Suppressor macrophage treated with lipopolysaccharide for 1 hour (primary cell): ENCODE data around the gene LAMP1.
"Not testable (repeated sequence)": the region's sequence is repeated elsewhere in the genome, so short reads cannot be mapped to it uniquely, and the experiment has no call there.

Experiments used
- DNase-seq, 3 donors: peaks; one replicate each; pipeline ENCODE4 v3.0.0-alpha.2; 2020 to 2022

The LAMP1 gene, protein sequence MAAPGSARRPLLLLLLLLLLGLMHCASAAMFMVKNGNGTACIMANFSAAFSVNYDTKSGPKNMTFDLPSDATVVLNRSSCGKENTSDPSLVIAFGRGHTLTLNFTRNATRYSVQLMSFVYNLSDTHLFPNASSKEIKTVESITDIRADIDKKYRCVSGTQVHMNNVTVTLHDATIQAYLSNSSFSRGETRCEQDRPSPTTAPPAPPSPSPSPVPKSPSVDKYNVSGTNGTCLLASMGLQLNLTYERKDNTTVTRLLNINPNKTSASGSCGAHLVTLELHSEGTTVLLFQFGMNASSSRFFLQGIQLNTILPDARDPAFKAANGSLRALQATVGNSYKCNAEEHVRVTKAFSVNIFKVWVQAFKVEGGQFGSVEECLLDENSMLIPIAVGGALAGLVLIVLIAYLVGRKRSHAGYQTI

DNA sequence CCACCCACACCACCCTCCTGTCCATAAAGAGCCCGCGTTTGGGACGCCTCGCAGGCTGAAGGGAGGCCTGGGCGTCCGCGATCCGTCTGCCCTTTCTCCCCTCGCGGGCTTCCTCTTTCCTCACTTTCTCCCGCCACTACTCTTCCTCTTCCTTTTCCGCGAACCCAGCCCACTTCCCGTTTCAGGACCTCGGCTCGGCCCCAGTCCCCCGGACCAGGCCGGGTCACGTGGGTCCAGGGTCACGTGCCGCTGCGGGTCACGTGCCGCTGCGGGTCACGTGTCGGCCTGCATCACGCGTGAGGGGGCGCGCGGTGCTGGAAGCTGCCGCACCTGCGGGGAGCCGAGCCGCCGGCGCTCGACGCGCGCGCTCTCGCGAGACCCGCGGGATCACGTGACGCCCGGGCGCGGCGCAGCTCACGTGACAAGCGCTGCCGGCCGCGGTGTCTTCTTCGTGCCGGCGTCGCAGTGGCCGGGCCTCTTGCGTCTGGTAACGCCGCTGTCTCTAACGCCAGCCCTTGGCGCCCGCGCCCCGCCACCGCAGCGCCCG is at the start of gene LAMP1:
TSS of gene LAMP1 (plus strand) at position 417 of the 547 bp plus-strand sequence. CDS start 196 bp downstream, outside the sequence.
- peak; percentile 93 to 96 (median 94) for DNase-seq

- DNase-seq, result no peak
These were observed 44.4 kb upstream of the LAMP1 start for GRCh38 chr13:113252516-113253095.

GRCh38 chr13:113257908-113258307 is 39.1 kb upstream of the LAMP1 start:
- DNase-seq, result not testable (repeated sequence)

- DNase-seq, result peak; percentile 73 to 76 (median 75)
These were observed 38.6 kb upstream of the LAMP1 start for GRCh38 chr13:113258321-113259054.

DNA sequence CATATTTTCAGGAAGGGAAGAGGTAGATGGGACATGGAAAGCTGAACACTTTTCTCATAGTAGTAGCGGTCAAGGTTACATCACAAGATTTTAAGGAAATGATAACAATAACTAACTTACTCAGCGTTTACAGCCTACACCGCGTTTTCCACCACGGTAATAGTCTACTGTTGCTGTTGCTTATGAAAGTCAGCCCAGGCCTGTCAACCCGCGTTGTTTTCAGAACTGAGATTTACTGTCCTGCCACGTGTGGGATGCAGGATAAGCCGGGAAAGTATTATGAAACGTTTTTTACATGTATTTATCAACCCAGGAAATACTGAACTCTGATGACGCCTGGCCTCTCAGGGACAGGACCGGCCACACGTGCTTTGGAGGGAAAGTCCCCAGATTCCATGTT is 36.0 kb upstream of the LAMP1 start:
- DNase-seq, result peak in 1 of 3 donors; percentile 17

DNA sequence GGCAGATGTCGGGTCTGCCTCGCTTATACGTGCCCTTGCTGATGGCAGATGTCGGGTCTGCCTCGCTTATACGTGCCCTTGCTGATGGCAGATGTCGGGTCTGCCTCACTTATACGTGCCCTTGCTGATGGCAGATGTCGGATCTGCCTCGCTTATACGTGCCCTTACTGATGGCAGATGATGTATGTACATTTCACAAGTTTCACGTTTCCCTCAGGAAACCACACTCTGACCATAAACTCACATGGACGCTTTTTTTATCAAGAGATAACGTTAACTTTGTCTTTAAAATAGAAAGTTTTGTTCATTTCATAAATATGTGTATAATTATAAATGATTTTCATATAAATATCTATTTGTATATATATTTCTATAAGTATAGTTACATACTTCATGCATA is 34.0 kb upstream of the LAMP1 start:
- DNase-seq, result not testable (repeated sequence)

GRCh38 chr13:113267642-113268405 is 29.2 kb upstream of the LAMP1 start:
- DNase-seq, result no peak

- peak; percentile 36 to 62 (median 39) for DNase-seq
These were observed 25.0 kb upstream of the LAMP1 start for GRCh38 chr13:113272031-113272430.

- peak; percentile 90 to 96 (median 92) for DNase-seq
These were observed 24.3 kb upstream of the LAMP1 start for GRCh38 chr13:113272701-113273181.

- peak in 2 of 3 donors; percentile 13 to 33 for DNase-seq
These were observed 23.7 kb upstream of the LAMP1 start for GRCh38 chr13:113273321-113273720.

DNA sequence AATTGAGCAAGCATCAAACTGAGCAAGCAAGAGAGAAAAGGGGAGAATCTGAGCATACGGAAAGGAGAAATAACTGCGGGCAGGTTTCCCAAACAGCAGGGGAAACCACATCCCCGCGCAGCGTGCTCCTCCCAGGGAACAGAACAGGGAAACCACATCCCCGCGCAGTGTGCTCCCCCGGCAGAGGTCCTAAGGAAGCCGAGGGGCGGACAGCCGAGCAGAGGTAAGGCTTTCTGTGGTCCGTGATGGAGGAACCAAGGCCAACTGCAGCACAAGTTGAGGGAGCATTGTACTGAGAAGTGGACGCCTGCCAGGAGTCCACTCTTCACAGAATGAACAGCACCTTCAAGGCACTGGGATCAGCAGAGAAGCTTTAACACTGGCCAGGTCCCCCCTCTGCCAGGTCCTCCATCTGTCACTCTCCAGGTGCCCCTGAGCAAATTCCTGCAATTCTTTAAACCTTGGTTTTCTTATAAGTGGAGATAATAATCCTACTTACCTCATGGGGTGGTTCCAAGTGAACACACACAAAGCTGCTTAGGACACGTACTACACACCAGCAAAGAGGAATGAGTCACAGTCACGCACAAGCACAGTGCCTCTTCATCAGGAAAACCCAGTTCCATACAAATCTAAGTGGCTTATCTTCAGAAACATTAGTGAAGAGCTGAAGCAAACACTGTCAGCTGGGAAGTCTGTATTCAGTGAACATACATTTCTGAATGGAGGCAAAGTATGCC is 23.0 kb upstream of the LAMP1 start:
- peak; percentile 81 to 92 (median 91) for DNase-seq

- DNase-seq, result peak; percentile 55 to 65 (median 63)
These were observed 22.3 kb upstream of the LAMP1 start for GRCh38 chr13:113274721-113275120.

- DNase-seq, result peak; percentile 53 to 59 (median 53)
These were observed 21.7 kb upstream of the LAMP1 start for GRCh38 chr13:113275387-113275786.

DNA sequence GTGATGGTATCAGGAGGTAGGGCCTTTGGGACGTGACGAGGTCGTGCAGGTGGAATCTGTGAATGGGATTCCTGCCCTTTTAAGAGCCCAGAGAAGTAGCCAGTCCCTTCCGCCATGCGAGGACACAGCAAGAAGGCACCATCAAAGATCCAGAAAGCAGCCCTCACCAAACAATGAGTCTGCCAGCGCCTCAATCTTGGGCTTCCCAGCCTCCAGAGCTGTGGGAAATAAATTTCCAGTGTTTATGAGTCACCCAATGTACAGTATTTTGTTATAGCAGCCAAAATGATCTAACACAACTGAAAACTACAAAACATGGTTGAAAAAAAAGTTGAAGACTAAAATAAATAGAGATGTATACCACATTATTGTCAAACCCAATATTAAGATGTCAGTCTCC is 16.9 kb upstream of the LAMP1 start:
- DNase-seq, result peak; percentile 36 to 51 (median 51)

- no peak for DNase-seq
These were observed 13.1 kb upstream of the LAMP1 start for GRCh38 chr13:113283904-113284303.

DNA sequence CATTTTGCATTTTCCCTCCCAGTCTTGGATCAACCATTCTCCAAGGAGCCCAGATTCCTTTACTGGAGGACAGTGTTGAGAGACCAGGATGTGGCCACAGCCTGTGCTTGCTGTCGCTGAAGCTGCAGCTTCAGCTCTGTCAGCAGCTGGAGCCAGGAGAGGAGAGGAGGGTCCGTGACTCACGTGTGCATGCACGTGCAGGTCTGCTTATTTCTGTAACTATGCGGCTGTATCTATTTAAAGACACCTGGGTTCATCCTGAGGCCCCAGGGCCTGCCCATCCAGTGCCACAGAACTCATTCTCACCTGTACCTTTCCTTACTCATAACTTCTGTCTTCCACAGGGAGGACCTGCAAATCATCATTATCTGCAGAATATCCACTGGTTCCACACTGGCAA is 8.2 kb upstream of the LAMP1 start:
- DNase-seq, result no peak

GRCh38 chr13:113291129-113291528 is 5.9 kb upstream of the LAMP1 start:
- no peak for DNase-seq

DNA sequence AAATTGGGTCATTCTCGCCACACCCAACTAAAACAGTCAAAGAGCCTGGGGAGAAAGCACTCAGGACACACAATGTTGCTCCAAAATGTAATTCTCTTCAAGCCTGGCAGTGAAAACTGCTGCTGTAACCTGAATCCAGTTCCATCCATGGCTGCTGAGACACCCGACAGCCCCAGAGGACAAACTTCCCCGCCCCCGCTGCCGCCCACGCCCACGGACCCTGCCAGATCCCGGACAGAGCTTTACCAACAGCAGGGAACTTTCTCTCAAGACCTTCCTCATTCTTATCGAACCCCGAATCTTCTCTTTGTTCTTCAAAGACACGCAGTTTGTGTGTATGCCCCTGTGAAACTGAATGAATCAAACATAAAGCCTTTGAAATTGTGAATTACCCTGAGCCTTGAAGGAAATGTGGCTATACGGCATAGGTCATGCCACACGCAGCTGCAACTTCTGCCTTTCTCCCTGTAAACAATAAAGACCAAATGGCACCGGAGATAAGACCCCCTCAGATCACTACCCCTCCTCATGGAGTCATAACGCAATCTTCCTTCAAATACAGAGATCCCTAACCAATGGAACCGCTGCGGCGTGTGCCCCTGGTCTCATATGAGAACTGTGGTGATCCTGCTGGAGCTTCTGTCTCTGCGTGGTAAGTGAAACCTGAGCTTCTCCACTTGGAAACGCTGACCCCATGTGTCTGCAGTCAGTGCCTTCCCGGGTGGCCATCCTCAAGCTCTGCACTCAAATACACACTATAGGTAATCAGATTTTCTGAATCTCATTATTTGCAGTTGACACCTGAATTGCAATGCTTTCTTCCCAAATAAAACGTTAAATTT is 4.8 kb upstream of the LAMP1 start:
- peak; percentile 77 to 91 (median 85) for DNase-seq

- DNase-seq, result peak; percentile 27 to 51 (median 48)
These were observed 3.4 kb upstream of the LAMP1 start for GRCh38 chr13:113293686-113294085.

GRCh38 chr13:113295776-113296175 is 1.3 kb upstream of the LAMP1 start:
- DNase-seq, result no peak
